CD4-positive, alpha-beta T cell treated with Interleukin-10 for 1 hour (primary cell): ENCODE data around the gene SAPCD2.

Source experiments
- DNase-seq: peaks from one replicate; pipeline ENCODE4 v3.0.0-alpha.2; 2020

Gene SAPCD2

GRCh38 chr9:137080260-137081122, 10.1 kb upstream of the SAPCD2 start:
- DNase-seq = no peak

DNA sequence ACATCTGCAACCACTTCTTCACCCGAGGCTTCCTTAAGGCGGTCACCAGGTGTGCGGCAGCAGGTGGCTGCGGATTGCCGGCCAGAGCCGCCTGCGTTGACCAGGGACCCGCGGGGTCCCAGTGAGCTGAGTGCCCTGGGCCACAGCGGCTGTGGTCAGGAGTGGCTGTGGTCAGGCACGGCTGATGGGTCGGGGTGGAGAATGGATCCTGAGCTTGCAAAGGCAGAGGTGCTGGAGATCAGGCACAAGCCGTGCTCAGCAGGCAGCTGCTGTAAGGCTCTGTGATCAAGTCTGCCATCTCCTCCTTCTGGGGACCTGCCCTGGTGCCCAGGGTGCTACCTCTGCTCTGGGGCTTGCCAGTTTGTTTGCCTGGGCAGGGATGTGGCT, 9.0 kb upstream of the SAPCD2 start:
- DNase-seq = no peak

GRCh38 chr9:137078701-137079400, 8.5 kb upstream of the SAPCD2 start:
- no peak for DNase-seq

DNA sequence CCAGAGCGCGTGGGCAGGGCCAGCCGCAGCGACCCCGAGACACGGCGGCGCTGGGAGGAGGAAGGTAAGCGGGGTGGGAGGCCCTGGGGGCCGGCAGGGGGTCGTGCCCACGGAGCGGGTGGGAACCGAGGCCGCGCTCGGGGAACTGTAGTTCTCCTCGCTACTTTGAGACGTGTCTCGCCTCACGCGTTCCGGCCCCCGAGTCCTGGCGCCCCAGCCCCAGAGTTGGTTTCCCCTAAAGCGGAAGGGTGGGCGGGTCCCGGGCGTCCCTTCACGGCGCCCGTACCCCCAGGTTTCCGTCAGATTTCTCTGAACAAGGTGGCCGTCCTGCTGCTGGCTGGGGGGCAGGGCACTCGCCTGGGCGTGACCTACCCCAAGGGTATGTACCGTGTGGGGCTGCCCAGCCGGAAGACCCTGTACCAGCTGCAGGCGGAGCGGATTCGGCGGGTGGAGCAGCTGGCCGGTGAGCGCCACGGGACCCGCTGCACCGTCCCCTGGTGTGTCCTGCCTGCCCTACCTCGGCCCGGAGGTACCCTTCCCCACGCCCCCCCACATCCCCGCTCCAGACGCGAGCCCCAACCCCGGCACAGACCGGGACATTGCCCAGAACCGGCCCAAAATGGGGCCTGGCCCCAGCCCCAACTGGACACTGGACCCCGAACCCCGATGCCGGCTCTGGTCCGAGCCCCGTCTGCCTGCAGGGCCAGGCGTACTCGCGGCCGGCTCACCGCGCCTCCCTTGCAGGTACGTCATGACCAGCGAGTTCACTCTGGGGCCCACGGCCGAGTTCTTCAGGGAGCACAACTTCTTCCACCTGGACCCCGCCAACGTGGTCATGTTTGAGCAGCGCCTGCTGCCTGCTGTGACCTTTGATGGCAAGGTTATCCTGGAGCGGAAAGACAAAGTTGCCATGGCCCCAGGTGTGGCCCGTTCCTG, 7.7 kb upstream of the SAPCD2 start:
- DNase-seq = peak; percentile 48

- peak; percentile 70 for DNase-seq
Observed at GRCh38 chr9:137077010-137077747, 6.8 kb upstream of the SAPCD2 start, which contains the start of gene UAP1L1. UAP1L1 (plus strand) TSS chr9:137077517; CDS start chr9:137077533, 16 bp downstream.

- DNase-seq = no peak
Observed at GRCh38 chr9:137076636-137077009, 6.3 kb upstream of the SAPCD2 start.

- DNase-seq = no peak
Observed at GRCh38 chr9:137075275-137075775, 5.0 kb upstream of the SAPCD2 start.

DNA sequence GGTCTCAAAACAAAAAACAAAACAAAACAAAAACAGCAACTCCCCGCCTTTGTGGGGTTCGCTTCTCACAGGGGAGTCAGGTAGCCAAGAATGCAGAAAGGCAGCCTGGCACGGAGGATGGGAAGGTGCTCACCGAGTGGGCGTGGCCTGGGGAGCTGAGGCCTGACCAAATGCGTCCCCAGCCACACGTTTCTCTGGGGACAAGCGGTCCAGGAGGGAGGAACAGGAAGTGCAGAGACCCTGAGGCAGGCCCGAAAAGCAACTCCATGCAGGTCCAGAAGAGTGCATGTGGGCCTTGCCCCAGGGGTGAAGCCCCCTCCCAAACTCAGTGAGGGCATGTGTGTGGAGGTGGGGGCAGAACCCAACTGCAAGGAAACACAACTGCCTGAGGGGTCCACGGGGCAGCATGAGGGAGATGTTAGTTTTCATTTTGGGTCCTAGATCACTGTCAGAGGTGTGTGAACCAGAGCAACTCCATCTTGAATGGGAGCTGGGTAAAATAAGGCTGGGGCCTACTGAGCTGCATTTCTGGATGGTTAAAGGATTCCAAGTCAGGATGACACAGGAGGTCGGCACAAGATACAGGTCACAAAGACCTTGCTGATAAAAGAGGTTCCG, 4.4 kb upstream of the SAPCD2 start:
- no peak for DNase-seq

GRCh38 chr9:137073992-137074399, 3.6 kb upstream of the SAPCD2 start:
- DNase-seq = no peak

GRCh38 chr9:137071282-137071681, 925 bp upstream of the SAPCD2 start:
- DNase-seq = no peak

GRCh38 chr9:137070906-137071275, 534 bp upstream of the SAPCD2 start:
- no peak for DNase-seq

DNA sequence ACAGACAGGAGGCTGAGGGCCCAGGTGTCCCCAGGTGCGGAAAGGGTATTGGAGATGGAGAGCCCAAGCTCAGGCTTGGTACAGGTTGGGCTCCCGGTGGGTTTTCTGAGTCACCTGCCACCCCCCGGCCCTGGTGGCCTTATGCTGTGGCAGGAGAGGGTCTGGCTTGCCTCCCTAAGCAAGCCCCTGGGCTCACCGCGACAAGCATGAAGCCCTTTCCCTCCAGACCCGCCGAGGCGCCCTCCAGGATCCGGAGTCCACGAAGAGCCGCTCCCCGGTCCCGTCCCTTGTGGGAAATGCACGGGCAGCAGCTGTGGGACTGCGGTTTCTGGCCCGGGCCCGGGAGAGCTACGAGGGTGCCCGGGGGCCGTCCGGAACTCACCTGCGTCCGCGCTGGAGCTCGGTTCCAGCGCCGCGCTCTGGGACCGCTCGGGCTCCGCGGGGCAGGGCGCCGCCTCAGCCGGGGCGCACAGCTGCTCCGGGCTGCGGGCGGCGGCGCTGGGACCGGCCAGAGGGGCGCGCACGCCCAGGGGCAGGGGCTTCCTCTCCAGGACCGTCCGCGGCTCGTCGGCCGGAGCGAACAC, 757 bp downstream of the SAPCD2 start:
- DNase-seq = no peak

GRCh38 chr9:137068539-137069507, 1.5 kb downstream of the SAPCD2 start:
- no peak for DNase-seq

DNA sequence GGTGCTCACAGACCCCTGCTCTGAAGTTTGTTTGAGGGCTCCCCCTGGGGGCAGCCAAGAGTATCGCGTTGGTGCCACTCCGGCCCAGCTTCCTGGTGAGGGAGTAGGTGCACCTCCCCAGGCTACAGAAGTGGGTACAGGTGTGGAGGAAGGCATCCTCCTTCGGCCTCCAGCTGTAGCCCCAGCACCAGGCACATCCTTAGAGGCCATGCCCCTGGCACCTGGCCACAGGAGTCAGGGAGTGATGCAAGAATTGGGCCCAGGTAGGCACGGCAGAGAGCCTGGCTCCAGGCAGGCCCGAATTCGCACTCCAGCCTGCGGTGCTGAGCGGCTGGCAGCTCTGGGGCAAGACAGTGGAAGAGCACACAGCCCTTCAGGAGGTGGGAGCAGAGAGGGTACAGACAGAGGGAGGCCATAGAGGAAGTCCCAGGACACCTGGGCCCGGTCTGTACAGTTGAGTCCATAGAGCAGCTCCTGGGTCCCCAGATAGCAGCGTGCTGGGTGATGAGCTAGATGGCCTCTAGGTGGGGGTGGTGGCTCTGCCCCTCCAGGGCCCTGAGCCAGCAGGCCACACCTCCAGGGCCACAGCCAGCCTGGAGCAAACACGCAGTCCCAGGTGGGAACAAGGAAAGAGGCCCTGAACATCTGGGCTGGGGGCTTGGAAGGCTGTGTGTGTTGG, 2.4 kb downstream of the SAPCD2 start:
- peak; percentile 92 for DNase-seq

DNA sequence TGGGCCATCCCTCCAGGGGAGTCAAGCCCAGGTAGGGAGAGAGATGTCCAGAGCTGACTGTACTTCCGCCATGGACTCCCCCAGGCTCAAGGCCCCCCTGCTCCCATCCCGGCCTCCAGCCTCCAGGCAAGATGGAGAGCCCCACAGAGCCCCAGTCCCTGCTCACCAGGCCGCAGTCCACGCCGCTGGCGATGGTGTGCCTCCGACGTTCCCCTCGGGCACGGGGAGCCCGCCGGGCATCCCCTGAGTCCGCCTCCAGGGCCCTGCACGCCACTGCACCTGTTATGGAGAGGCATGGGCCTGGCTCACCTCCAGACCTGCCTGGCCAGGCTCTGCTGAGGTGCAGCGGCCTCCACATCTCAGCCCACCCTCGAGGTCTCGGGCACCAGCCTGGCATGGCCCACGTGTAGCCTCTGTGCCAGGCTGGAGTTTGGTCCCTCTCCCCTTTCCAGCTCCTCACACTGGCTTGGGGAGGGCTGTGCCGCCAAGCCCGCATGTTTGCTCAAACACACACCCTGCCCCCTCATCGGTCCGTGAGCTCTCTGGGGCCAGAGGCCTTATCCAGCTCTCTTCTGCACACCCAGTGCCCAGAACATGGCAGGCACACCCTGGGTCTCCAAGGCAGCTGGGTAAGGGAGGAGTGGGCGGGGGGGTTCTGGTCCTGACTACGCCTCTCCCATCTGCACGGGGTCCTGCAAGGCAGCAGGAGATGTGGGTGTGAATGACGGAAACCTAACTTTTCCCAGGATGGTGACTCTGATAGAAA, 4.1 kb downstream of the SAPCD2 start:
- DNase-seq = no peak

DNA sequence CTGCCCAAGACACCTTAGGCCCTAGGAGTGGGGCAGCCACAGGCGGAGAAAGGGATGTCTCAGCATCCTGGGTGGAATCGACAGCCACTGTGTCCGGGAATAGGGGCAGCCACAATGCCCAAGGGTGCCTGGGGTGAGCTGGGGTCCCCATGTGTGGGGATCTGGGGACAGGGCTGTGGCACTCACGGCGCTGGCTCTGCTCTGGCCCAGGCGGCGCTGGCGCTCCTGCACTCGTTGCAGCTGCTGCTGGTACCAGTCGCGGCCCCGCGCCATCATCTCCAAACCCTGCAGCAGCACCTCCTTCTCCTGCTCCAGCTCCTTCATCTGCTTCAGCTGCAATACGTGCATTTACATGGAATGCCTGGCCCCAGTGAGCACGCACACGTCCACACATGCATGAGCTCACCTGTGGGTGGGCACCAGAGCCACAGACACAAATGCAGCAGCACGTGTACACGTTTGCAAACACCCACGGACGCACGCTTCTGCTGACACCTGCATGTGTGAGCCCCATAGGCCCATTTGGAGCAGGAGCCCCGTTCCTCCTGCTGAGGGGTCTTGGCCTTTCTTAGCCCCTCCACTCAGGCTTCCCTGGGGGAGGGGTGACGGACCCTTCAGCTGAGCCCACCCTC, 4.9 kb downstream of the SAPCD2 start:
- no peak for DNase-seq

DNA sequence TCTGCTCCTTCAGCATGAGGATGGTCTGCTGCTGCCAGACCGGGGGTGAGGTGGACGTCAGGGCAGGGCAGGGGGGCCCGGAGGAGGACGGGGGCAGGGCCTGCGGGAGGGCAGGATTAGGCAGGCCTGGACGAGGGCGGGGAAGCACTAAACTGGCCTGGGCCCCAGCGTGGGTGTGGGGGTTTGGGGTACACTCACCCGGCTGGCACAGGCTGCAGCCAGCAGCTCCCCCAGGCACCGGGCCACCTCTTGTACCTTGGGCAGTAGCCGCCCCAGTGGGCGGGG, 5.5 kb downstream of the SAPCD2 start:
- no peak for DNase-seq
